Stimulated activated CD4-positive, alpha-beta T cell treated with anti-CD3 and anti-CD28 coated beads, Interleukin-2, amount 100 ng/mL, for 24 hours (primary cell): ENCODE data around the gene HCAR2.
"Not testable (repeated sequence)": the region's sequence is repeated elsewhere in the genome, so short reads cannot be mapped to it uniquely, and the experiment has no call there.

ENCODE experiments used
- DNase-seq, 2 donors: peaks; one replicate each; pipeline ENCODE4 v3.0.0-alpha.2; 2020

The HCAR2 gene

DNA sequence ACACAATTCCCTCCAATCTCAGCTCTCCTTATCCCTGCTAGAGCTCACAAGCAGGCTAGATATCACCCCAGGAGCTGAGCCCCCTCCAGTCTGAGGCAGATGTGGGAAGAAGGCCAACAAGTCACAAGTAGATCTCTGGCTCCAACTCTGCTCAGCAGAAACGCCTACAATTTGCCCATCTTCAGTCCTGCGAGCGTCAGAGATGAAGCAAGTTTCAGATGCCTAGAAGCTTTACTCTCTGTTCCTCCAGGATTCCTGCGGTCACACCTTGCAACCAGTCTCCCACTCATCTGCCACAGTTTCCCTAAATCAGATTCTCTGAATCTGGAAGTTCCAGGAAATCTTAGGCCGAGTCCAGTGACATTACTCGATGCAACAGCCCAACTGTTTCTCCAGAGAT is 12.1 kb upstream of the HCAR2 start:
- not testable (repeated sequence) for DNase-seq

GRCh38 chr12:122713491-122714188 is 10.5 kb upstream of the HCAR2 start:
- DNase-seq: not testable (repeated sequence)

- DNase-seq: not testable (repeated sequence)
These were observed 8.1 kb upstream of the HCAR2 start for GRCh38 chr12:122711266-122711665.

GRCh38 chr12:122710341-122710740 is 7.2 kb upstream of the HCAR2 start:
- DNase-seq: not testable (repeated sequence)

- not testable (repeated sequence) for DNase-seq
These were observed 6.1 kb upstream of the HCAR2 start for GRCh38 chr12:122709287-122709686.

- DNase-seq: not testable (repeated sequence)
These were observed 684 bp upstream of the HCAR2 start for GRCh38 chr12:122703841-122704240.

DNA sequence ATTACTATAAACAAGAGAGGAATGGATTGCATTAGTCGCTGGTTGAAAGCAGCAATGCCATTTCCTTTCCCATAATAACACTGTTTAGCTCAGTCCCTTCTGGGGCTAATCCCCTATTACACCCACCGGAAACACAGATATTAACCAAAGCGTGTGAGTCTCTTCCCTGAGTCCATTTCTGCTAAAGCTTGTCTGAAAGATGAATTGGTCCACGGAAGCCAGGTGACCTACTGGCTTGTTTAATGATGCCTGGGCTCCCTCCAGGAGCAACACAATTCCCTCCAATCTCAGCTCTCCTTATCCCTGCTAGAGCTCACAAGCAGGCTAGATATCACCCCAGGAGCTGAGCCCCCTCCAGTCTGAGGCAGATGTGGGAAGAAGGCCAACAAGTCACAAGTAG is 1.7 kb downstream of the HCAR2 start:
- not testable (repeated sequence) for DNase-seq

DNA sequence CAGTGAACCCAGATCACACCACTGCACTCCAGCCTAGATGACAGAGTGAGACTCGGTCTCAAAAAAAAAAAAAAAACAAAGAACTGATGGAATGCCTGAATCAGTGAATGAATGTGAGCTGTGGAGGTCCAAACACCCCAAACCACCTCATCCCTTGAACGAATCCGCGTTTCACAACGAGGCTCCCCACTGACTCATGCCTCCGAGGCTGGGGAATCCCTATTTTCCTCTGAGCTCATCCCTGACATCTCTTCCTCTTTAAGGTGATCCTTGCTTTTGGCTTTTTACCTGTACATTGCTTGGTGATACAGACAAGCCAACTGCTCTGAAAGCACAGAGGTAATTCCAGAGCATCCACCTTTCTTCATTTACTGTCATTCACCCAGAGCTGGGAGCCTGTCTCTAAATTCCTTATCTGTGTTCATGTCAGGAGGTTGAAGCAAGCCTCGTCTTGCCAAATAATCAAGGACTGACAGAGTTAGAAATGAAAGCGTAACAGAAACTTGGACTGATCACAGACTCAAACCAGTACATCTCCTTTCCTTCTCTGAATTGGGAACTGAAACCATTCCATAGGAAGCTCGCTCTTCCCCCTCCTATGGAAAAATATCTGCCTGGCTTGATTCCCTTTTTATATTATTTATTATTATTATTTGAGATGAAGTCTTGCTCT is 3.0 kb downstream of the HCAR2 start:
- DNase-seq: not testable (repeated sequence)

- not testable (repeated sequence) for DNase-seq
These were observed 6.2 kb downstream of the HCAR2 start for GRCh38 chr12:122696922-122697321.

- no peak for DNase-seq
These were observed 11.6 kb downstream of the HCAR2 start for GRCh38 chr12:122691566-122691965.

DNA sequence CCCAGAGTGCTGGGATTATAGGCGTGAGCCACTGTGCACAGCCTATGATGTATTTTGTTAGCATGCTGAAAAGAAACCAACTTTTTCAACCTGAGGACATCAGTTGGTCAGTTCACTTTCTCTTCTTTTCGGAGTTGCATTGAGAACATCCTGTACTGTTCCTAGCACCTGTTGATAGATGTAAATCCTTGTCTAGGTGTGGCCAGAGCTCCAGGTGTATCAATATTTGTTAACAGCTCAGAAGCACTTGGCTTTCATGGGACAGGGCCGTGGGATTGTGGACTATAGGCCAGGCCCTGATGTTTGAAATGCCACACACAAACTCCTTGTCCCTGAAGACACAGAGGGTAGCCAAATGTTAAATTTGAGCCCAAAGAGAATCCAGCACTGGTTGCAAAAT is 14.9 kb downstream of the HCAR2 start:
- DNase-seq: no peak

- no peak for DNase-seq
These were observed 16.1 kb downstream of the HCAR2 start for GRCh38 chr12:122687086-122687485.

- DNase-seq: no peak
These were observed 16.6 kb downstream of the HCAR2 start for GRCh38 chr12:122686538-122686937.

GRCh38 chr12:122684297-122684813 is 18.8 kb downstream of the HCAR2 start:
- DNase-seq: no peak

DNA sequence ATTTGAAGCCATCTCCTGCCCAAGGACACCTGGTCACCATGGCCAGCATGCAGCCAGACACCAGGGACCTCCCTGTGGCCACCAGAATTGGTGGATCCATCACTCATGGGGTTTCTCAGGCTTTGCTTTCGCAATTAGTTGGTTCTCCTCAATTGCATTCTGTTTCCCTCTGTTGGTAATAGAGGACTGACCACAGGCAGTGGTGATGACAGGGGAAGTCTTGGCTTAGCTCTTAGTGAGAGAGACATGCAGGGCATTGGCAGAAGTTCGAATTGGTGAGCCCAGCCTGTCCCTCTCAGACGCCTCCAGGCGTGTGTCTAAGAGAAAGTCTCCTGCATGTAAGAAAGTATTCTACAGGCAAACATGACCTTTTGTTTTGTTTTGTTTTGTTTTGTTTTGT is 21.3 kb downstream of the HCAR2 start:
- DNase-seq: no peak

DNA sequence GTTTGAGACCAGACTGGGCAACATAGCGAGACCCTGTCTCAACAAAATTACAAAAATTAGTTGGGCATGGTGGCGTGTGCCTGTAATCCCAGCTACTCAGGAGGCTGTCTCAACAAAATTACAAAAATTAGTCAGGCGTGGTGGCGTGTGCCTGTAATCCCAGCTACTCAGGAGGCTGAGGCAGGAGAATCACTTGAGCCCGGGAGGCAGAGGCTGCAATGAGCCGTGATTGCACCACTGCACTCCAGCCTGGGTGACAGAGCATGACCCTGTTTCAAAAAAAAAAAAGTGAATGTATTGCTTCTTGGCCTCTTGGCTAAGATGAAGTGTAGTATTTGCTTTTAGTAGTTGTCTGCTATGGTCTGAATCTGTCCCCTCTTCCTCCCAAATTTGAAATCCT is 22.2 kb downstream of the HCAR2 start:
- not testable (repeated sequence) for DNase-seq

DNA sequence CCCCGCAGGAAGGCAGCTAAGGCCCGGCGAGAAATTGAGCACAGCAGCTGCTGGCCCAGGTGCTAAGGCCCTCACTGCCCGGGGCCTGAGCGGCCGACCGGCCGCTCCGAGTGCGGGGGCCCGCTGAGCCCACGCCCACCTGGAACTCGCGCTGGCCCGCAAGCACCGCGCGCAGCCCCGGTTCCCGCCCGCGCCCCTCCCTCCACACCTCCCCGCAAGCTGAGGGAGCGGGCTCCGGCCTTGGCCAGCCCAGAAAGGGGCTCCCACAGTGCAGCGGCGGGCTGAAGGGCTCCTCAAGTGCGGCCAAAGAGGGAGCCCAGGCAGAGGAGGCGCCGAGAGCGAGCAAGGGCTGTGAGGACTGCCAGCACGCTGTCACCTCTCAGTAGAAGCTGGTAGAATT is 26.4 kb downstream of the HCAR2 start:
- not testable (repeated sequence) for DNase-seq

- not testable (repeated sequence) for DNase-seq
These were observed 27.1 kb downstream of the HCAR2 start for GRCh38 chr12:122676015-122676414.

GRCh38 chr12:122672515-122672914 is 30.6 kb downstream of the HCAR2 start:
- no peak for DNase-seq

- no peak for DNase-seq
These were observed 33.6 kb downstream of the HCAR2 start for GRCh38 chr12:122669397-122670070.

DNA sequence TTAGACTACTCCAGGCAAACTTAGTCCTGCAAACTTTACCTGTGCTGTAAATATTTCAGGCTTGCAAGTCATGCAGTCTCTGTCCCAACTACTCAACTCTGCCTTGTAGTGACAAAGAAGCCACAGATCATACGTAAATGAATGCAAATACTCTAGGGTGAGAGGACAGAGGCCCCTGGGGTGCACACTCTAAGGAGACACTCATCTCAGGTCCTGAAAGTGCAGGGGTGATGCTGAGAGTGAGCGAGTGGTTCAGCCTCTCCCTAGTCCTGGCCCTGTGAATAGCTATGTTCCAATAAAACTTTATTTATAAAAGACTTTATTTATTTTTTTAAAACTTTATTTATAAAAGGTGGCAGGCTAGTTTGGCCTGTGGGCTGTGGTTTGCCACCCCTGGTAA is 34.9 kb downstream of the HCAR2 start:
- DNase-seq: no peak

DNA sequence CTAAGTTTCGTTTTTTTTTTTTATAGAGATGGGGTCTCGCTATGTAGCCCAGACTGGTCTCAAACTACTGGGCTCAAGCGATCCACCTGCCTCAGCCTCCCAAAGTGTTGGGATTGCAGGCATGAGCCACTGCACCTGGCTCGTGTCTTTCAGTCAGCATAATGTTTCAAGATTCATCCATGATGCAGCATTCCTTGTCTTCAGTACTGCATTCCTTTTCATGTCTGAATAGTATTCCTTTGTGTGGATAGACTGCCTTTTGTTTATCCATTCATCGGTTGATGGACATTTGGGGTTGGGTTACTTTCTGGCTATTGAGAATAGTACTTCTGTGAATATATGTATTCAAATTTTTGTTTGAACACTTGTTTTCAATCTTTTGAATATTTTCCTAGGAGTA is 37.4 kb downstream of the HCAR2 start:
- no peak for DNase-seq

DNA sequence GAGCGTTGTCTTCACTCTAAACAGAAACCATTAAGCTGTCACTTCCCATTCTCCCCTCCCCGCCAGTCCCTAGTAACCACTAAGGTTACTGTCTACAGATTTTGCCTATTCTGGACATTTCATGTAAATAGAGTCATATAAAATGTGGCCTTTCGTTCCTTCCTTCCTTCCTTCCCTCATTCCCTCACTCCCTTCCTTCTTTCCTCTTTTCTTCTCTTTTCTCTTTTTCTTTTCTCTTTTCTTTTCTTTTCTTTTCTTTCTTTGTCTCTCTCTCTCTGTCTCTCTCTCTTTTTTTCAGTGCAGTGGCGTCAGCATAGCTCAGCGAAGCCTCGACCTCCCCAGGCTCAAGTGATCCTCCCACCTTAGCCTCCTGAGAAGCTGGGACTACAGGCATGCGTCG is 37.8 kb downstream of the HCAR2 start:
- no peak for DNase-seq

DNA sequence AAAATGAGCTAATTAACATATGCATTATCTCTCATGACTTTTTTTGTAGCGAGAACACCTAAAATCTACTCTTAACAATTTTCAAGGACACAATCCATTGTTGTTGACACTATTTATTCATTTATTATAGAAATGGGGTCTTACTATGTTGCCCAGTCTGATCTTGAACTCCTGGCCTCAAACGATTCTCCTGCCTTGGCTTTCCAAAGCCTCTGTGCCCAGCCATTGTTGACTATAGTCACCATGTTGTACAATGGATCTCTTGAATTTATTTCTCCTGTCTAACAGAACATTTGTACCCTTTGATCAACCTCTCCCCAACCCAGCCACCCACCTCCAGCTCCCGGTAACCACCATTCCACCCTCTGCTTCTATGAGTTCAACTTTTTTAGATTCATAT is 41.2 kb downstream of the HCAR2 start:
- no peak for DNase-seq
